ENCODE measurements around the gene ENOSF1. TPM values are rescaled to one million over a fixed set of nuclear protein-coding genes. Genes with fewer than 3 reads are reported as not detected.

Gene ENOSF1
- total RNA-seq, 4 donors from 2014 or later = 43.9 to 70.1 (median 47.0) TPM

DNA sequence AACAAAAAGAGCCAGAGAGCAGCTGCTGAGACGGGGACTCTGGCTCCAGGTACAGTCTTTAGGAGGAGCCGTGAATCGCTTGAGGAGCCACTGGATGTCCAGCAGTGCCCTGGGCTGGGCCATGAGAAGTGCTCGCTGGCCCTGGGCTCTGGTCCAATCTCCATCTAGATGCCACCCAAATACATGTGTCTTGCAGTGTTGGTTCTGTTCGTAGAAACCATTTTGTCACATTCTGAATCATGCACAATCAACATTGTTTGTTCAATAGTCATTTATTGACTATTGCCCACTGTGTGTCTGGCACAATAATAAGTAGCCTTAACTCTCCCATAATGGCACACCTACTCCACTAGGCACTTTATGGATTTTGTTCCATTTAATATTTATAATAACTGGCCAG, 28.9 kb downstream of the ENOSF1 start:
- TF ChIP-seq CTCF (IDR thresholded peaks at IDR 0.05; ENCODE audit: low read depth) = no peak

- TF ChIP-seq CTCF (IDR thresholded peaks at IDR 0.05; ENCODE audit: low read depth) = no peak
Measured at GRCh38 chr18:682833-683232, 29.6 kb downstream of the ENOSF1 start.

GRCh38 chr18:681985-682384, 30.4 kb downstream of the ENOSF1 start:
- no peak for TF ChIP-seq CTCF (IDR thresholded peaks at IDR 0.05; ENCODE audit: low read depth)

DNA sequence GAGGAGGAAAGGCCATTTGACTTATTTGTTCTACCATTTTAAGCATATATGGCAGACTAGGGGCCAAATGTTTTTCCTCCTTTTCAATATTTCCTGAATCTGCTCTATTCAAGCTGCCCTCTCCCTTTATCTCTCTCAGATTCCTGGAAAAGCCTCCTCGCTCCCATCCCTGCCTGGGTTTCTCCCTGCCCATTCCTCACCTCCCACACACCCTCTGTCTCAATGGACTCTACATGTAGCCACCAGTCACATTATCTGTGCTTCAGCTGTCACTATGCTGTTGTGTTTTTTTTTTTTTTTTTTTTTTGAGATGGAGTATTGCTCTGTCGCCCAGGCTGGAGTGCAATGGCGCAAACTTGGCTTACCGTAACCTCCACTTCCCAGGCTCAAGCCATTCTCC, 32.0 kb downstream of the ENOSF1 start:
- TF ChIP-seq CTCF (IDR thresholded peaks at IDR 0.05; ENCODE audit: low read depth) = no peak

GRCh38 chr18:679516-679915, 32.9 kb downstream of the ENOSF1 start:
- no peak for TF ChIP-seq CTCF (IDR thresholded peaks at IDR 0.05; ENCODE audit: low read depth)

GRCh38 chr18:678482-679182, 33.8 kb downstream of the ENOSF1 start:
- TF ChIP-seq CTCF (IDR thresholded peaks at IDR 0.05; ENCODE audit: low read depth) = no peak

- TF ChIP-seq CTCF (IDR thresholded peaks at IDR 0.05; ENCODE audit: low read depth) = no peak
Measured at GRCh38 chr18:677951-678381, 34.5 kb downstream of the ENOSF1 start.

Measured in subcutaneous adipose tissue (tissue), 4 donors.